Gastroesophageal sphincter (tissue), 4 donors: ENCODE results near the gene CIROP. TPM values are rescaled to one million over a fixed set of nuclear protein-coding genes. Genes with fewer than 3 reads are reported as not detected.

ENCODE experiments used
- ATAC-seq: fragments of 150-250 bp; one replicate; pipeline ENCODE4 v1.9.1; 2016; ENCODE audit warnings: mild to moderate bottlenecking, moderate library complexity
- H3K27ac ChIP-seq, 4 donors: fragments of 200-600 bp; sonication (generic) in 3 of 4; 1 replicate in 3 of 4; 2 replicates in 1 of 4; pipeline ENCODE4 v1.5.1; 2016 to 2019
- H3K27me3 ChIP-seq: fragments of 200-600 bp; sonication (generic); one replicate; pipeline ENCODE4 v1.5.1; 2019
- H3K36me3 ChIP-seq, 2 donors: fragments of 200-600 bp; sonication (generic); one replicate each; pipeline ENCODE4 v1.5.1; 2019; ENCODE audit warnings: control low read depth in 1 of 2
- H3K4me1 ChIP-seq, 3 donors: fragments of 200-600 bp; sonication (generic); 1 replicate in 2 of 3; 2 replicates in 1 of 3; pipeline ENCODE4 v1.5.1; 2016 to 2019; ENCODE audit warnings: control low read depth in 2 of 3
- H3K4me3 ChIP-seq, 2 donors: fragments of 200-600 bp; sonication (generic); one replicate each; pipeline ENCODE4 v1.5.1; 2019; ENCODE audit warnings: mild to moderate bottlenecking in 1 of 2, moderate library complexity in 1 of 2
- H3K9me3 ChIP-seq, 3 donors: fragments of 200-600 bp; sonication (generic); one replicate each; pipeline ENCODE4 v1.5.1; 2017 to 2019; ENCODE audit warnings: control low read depth in 2 of 3
- CTCF ChIP-seq, 4 experiments: fragments of 200-600 bp in 2 of 4; fragments of 450-650 bp in 2 of 4; sonication (generic) in 1 of 4; IDR thresholded peaks; one replicate each; pipeline ENCODE4 v1.5.1; 2017 to 2019; ENCODE audit warnings: antibody characterized with exemption in 4 of 4, mild to moderate bottlenecking in 2 of 4, moderate library complexity in 2 of 4
- EP300 ChIP-seq: sonication (generic); formaldehyde crosslinking; IDR thresholded peaks from one replicate; pipeline ENCODE4 v1.6.1; 2017; ENCODE audit warnings: antibody characterized with exemption, mild to moderate bottlenecking
- POLR2A ChIP-seq, 2 donors: fragments of 450-650 bp; IDR thresholded peaks; one replicate each; pipeline ENCODE4 v1.6.1; 2017; ENCODE audit warnings: antibody characterized with exemption in 2 of 2, mild to moderate bottlenecking in 2 of 2, moderate library complexity in 1 of 2
- POLR2AphosphoS5 ChIP-seq: sonication (generic); formaldehyde crosslinking; IDR thresholded peaks from one replicate; pipeline ENCODE4 v1.6.1; 2017; ENCODE audit warnings: antibody characterized with exemption
- WGBS, 2 donors: methylation state at CpG; one replicate each; pipeline ENCODE4 v1.1.5; 2018; ENCODE audit warnings: low coverage in 1 of 2; 5-methylcytosine and 5-hydroxymethylcytosine counted together
- total RNA-seq, 4 donors: library from RNA; depleted of rRNA; stranded (reverse); fragments of >200 nt; gene quantifications; one replicate each; pipeline ENCODE4 v1.1.0, GENCODE V29; 2016

Gene CIROP
- total RNA-seq, 4 donors from 2014 or later: 0.13 to 0.31 TPM; not detected in 2

- no peak for TF ChIP-seq CTCF (IDR thresholded peaks at IDR 0.05)
- peaks cover 10 to 60% (median 24%) of the 10 kb centered on the region in 3 donors for H3K4me1 ChIP-seq
- H3K27me3 ChIP-seq: no peaks in the 10 kb centered on the region
- H3K36me3 ChIP-seq: peaks cover 0 to 76% of the 10 kb centered on the region in 2 donors
- no peak for ATAC-seq
- WGBS, 2 donors: 88% methylated on average over 3 of the region's 4 CpGs; no CpG with 5 or more reads in 1 of the 2 donors
- peak overlapping the region in 3 of 4 donors; percentile 29 to 68 (median 47) for H3K27ac ChIP-seq
- H3K4me3 ChIP-seq: no peak overlapping the region
- H3K9me3 ChIP-seq: no peaks in the 10 kb centered on the region
These were observed 35.4 kb downstream of the CIROP start for GRCh38 chr14:23069413-23069806.

- Histone ChIP-seq H3K4me1 (peaks cover 10 to 60% (median 24%) of the 10 kb centered on the region in 3 donors), H3K4me3 (no peak overlapping the region), H3K36me3 (peaks cover 0 to 76% of the 10 kb centered on the region in 2 donors), H3K9me3 (no peaks in the 10 kb centered on the region), H3K27me3 (no peaks in the 10 kb centered on the region), H3K27ac (peak overlapping the region in 3 of 4 donors; percentile 37 to 68 (median 47))
- ATAC-seq: peak; percentile 82
- TF ChIP-seq EP300 (no peak), CTCF (IDR thresholded peaks at IDR 0.05) (peak; percentile 95 to 99 (median 98)), POLR2AphosphoS5 (peak; percentile 12)
- 19 to 30% methylated on average over 7 to 8 of the region's 8 CpGs for WGBS, 2 donors
These were observed 35.9 kb downstream of the CIROP start for GRCh38 chr14:23068789-23069412.

DNA sequence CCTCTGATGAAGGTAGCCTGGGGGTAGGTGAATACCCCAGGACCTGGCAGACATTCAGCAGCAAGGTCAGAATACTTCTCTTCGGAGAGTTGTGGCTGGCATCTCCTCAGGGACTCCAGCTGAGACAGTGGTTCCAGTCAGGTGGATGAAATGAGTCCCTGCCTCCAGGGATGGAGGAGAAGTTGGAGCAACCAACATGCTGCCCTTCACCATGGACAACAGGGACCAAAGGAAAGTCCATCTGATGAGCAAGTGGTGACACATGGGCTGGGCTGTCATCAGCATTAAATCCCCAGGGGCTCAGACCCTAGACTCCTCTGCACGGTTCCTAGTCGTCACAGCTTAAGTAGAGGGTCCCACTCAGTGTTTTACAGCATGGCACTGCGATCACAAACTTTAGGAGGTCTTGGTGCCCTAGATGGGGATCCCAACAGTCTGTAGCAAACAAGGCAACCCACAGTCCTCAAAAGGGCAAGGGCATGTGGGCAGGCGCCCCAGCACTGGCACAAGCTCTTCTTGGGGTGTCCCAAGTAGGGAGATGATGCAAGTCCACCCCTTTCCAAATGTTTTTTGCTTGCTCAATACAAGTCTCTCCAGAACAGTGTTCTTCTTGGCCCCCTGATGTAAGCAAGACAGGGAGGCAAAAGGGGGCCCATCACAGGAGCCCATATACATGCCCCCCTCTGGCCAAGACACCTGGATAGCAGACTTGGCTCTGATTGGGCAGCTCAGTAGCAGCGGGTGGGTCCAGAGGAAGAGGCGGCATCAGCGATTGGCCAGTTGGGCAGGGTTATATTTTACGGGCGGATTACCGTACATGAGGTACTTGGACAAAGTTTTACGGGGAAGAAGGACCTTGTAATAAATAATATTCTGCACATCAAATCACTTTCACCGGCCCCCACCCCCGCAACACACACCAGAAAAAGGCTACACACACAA lies 36.7 kb downstream of the CIROP start:
- peak overlapping the region in 3 of 4 donors; percentile 37 to 68 (median 47) for H3K27ac ChIP-seq
- ATAC-seq: no peak
- H3K4me1 ChIP-seq: peaks cover 10 to 59% (median 24%) of the 10 kb centered on the region in 3 donors
- peaks cover 0 to 76% of the 10 kb centered on the region in 2 donors for H3K36me3 ChIP-seq
- TF ChIP-seq POLR2AphosphoS5: no peak
- TF ChIP-seq POLR2A (IDR thresholded peaks at IDR 0.05): no peak
- TF ChIP-seq CTCF (IDR thresholded peaks at IDR 0.05): no peak
- no peak for TF ChIP-seq EP300
- no peak overlapping the region for H3K4me3 ChIP-seq
- H3K9me3 ChIP-seq: no peaks in the 10 kb centered on the region
- no peaks in the 10 kb centered on the region for H3K27me3 ChIP-seq
- WGBS, 2 donors: 32 to 63% methylated on average over 6 to 9 of the region's 14 CpGs

DNA sequence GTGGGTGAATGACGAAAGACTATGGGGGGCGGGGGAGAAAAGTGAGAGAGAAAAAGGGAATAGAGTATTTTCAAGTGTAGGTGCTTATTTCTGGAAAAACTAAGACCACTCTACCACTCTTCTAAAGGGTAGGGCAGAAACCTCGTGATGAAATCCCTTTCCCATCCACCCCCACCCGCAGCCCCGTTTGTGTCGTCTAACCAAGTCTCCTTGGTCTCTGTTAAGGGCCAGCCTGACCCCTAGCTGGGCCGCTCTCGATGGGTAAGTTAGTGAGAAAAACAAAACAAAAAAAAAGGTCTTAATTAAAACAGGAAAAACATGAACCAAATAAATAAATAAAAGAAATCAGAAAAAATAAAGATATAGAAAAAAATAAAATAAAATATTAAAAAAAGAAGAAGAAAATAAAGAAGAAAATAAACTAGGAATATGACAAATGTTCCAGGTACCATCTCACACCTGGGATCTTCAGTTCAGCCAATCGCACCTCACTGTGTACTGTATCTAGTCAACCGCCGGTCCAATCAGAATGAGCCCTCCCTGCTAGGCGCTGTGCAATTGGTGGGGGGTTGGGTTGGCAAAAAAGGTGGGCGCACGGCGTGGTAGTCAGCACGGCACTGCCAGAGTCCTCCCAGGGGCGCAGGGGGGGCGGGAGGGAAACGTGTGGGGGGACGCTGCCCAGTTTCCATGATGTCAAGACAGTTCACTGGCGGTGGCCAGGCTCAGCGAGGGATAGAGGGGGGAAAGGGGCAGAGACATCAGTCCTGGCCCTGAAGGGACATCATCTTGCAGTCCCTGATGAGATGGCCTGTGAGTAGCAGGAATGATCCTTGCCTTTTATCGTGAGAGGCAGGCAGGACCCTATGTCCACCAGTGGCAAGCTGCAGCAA lies 37.7 kb downstream of the CIROP start:
- Histone ChIP-seq H3K27me3 (no peaks in the 10 kb centered on the region), H3K9me3 (no peaks in the 10 kb centered on the region), H3K36me3 (peaks cover 0 to 76% of the 10 kb centered on the region in 2 donors), H3K4me1 (peaks cover 8 to 53% (median 21%) of the 10 kb centered on the region in 3 donors), H3K27ac (peak overlapping the region in 2 of 4 donors; percentile 6 to 14), H3K4me3 (no peak overlapping the region)
- 79 to 89% methylated on average over 3 to 15 of the region's 23 CpGs for WGBS, 2 donors
- TF ChIP-seq EP300 (no peak), POLR2AphosphoS5 (no peak), POLR2A (IDR thresholded peaks at IDR 0.05) (no peak), CTCF (IDR thresholded peaks at IDR 0.05) (no peak)
- ATAC-seq: no peak
